SKM-1 (cell line): ENCODE data around the gene SNCB.
A peak's percentile ranks its signal among the peaks of the same experiment; 100 is the strongest.

ENCODE experiments used
- DNase-seq: peaks from one replicate; lab custom pipeline; 2025; ENCODE audit not compliant: unreplicated experiment; lab: John Stamatoyannopoulos, UW

The SNCB gene

GRCh38 chr5:176661676-176662075, 31.3 kb upstream of the SNCB start:
- DNase-seq, result no peak

- DNase-seq, result peak; percentile 7
Observed at GRCh38 chr5:176660860-176661641, 30.7 kb upstream of the SNCB start.

GRCh38 chr5:176660530-176660859, 30.2 kb upstream of the SNCB start:
- no peak for DNase-seq

- DNase-seq, result no peak
Observed at GRCh38 chr5:176659860-176660461, 29.6 kb upstream of the SNCB start.

- no peak for DNase-seq
Observed at GRCh38 chr5:176659512-176659839, 29.1 kb upstream of the SNCB start.

- no peak for DNase-seq
Observed at GRCh38 chr5:176658817-176659511, 28.6 kb upstream of the SNCB start.

- DNase-seq, result peak; percentile 22
Observed at GRCh38 chr5:176658007-176658599, 27.8 kb upstream of the SNCB start.

GRCh38 chr5:176656467-176656990, 26.2 kb upstream of the SNCB start:
- no peak for DNase-seq

GRCh38 chr5:176654856-176655255, 24.5 kb upstream of the SNCB start:
- DNase-seq, result no peak

- no peak for DNase-seq
Observed at GRCh38 chr5:176653401-176654385, 23.4 kb upstream of the SNCB start.

GRCh38 chr5:176652136-176652535, 21.8 kb upstream of the SNCB start:
- DNase-seq, result no peak

- DNase-seq, result no peak
Observed at GRCh38 chr5:176651472-176651980, 21.2 kb upstream of the SNCB start.

- no peak for DNase-seq
Observed at GRCh38 chr5:176650354-176650884, 20.1 kb upstream of the SNCB start.

- DNase-seq, result no peak
Observed at GRCh38 chr5:176648474-176649194, 18.3 kb upstream of the SNCB start.

- no peak for DNase-seq
Observed at GRCh38 chr5:176647843-176648473, 17.6 kb upstream of the SNCB start.

- DNase-seq, result peak; percentile 95
Observed at GRCh38 chr5:176647030-176647842, 16.9 kb upstream of the SNCB start, which contains the start of gene TSPAN17. Gene TSPAN17 (plus strand): TSS chr5:176647484. CDS start chr5:176647616, 132 bp downstream.

GRCh38 chr5:176646707-176647029, 16.3 kb upstream of the SNCB start:
- no peak for DNase-seq

- no peak for DNase-seq
Observed at GRCh38 chr5:176646049-176646706, 15.8 kb upstream of the SNCB start.
